ENCODE measurements around the gene DCUN1D2.
"Not testable (repeated sequence)": the region's sequence is repeated elsewhere in the genome, so short reads cannot be mapped to it uniquely, and the experiment has no call there.

The DCUN1D2 gene

DNA sequence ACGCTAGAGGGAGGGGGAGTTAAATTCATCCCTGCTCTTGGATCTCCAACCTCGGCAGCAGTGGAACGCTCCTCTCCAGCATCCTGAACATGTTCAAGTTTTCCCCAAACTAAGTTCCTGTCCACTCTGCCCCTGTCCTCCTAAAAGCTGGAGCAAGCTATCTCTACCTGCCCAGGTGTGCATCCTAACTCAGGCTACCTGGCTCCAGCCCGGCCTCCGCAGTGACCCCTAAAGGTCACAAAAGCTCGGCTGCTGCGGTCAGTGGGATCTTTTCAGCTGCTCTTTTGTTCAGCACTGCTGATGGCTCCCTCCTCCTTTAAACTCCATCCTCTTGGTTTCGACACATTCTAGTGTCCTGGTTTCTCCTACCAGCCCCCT lies 1.4 kb downstream of the DCUN1D2 start:
- DNase-seq = no peak

GRCh38 chr13:113488283-113488682 lies 2.2 kb downstream of the DCUN1D2 start:
- DNase-seq = no peak

DNA sequence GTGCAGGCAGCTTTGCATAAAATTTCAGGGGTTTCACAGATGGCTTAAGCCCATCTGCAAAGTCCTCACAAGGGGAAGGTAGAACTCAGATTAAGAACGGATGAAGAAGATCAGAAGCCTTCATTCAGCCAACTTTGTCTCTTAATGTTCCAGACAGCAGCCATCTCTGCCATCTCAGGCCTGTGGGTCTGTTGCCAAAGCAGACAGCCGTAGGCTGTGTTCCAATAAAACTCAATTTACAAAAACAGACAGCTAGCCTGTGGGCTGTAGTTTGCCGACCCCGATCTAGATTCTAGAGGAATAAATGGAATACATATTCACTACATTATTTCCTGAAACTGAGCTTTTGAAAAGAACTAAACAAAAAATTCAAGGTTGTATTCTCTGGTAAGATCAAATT lies 3.8 kb downstream of the DCUN1D2 start:
- no peak for DNase-seq

- no peak for DNase-seq
Measured at GRCh38 chr13:113485545-113485944, 5.0 kb downstream of the DCUN1D2 start.

DNA sequence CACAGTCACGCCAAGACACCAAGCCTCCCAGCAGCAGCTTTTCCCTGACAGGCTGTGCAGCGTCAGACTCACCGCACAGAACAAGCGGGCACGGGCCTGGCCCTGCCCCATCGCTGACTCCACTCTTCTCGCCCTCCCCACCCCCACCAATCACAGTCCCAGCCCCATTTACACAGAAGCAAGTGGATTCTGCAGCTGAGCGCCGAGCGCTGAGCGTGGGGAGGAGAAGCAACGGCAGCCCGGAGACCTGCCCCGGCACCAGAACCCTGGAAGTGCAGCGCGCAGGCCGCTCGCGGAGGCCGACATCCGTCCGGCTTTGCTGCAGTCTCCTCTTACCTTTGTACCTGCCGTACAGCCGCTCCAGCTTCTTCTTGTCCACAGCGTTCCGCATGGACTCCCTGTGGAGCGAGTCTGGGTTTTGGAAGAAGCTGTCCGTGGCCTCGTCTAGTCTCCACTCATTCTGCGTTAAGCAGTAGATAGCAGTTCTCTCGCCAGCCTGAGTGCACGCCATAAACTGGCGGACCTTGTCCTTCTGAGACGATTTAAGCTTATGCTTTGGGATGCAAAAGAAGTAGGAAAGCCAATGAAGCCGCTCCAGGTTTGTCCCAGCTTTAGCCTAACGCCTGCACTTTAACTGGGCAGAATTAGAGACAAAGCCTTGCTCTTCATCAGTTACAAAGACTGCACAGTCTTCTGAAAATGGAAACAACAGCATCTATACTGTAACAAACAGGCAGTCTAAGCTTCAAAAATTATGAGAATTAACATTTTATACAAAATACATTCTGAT lies 6.8 kb downstream of the DCUN1D2 start:
- no peak for DNase-seq

DNA sequence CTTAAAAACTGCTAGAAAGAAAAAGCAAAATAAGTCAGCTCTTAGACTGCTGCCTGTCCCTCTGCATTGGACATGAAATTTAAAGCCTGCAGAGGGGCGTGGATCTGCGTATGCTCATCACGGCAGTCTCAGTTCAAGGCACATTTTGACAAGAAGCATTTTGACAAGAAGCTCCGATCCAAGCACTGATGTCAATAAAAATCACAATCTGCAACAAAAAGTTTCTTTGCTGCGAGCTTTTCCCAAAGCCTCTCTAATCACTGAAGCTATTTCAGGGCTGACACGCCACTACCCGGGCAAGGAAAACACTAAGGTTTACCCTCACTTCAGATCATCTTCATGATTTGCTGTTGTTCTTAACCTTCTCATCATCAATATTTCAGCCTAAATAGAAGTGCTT lies 7.4 kb downstream of the DCUN1D2 start:
- no peak for DNase-seq

GRCh38 chr13:113479179-113479578 lies 11.3 kb downstream of the DCUN1D2 start:
- DNase-seq = no peak

- no peak for DNase-seq
Measured at GRCh38 chr13:113477724-113478123, 12.8 kb downstream of the DCUN1D2 start.

GRCh38 chr13:113476811-113477210 lies 13.7 kb downstream of the DCUN1D2 start:
- no peak for DNase-seq

DNA sequence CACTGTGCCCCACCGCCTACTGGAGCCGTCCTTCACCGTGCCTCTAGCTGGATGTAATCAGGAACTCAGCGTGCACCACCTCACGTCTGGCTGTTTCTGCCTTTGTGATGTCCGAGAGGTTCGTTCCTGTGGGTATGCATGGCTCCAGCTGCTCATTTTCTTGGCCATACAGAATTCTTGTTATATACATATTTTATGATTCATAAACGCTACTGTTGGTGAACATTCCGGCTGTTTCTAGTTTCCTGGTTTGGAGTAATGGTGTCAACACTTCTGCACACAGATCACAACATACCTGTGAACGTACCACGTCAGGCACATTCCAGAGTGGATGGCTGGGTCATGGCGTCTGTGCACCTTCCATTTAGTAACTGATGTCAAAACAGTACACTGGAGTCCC lies 14.6 kb downstream of the DCUN1D2 start:
- no peak for DNase-seq

DNA sequence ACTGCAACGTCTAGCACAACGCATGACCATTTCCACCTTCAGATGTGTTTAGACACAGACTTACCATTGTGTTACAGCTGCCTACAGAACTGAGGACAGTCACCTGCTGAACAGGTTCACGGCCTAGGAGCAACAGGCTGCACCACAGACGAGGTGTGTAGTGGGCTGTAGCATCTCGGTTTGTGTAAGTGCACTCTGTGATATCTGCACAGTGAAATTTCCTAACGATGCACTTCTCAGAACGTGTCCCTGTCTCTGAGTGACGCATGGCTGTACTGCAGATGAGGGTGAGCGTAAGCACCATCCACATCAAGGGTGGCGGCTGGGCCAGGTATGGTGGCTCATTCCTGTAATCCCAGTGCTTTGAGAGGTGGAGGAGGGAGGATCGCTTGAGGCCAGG lies 15.2 kb downstream of the DCUN1D2 start:
- DNase-seq = no peak

GRCh38 chr13:113474179-113474578 lies 16.3 kb downstream of the DCUN1D2 start:
- no peak for DNase-seq

DNA sequence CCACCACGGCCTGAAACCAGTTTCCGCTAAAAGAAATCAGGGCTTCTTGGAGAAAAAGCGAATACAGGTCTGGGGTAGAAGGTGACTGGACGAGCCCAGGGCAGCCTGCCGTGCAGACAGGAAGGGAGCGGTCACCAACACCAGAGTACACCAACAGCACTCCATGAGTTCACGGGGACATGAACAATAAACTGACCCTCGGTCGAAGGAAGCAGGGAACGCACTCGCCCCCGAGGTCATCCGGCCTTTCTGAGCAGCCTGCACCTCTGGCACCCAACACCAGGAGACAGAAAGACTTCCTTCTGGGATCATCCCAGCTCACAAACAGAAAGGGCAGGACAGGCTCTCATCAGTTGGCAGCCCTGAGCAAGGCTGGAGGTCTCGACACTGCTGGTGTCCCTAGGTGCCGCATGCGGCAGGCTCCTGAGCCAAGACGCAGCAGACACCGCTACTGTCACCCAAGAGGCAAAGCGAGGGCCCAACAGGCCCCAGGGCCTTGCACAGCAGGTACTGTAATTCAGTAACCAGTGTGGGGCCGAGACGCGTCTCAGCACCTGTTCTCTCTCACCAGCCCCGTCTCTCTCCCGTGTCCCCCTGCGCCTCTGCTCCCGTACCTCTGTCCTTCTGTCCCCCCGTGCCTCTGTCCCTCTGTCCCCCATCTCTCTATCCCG lies 18.0 kb downstream of the DCUN1D2 start:
- no peak for DNase-seq

- DNase-seq = no peak
Measured at GRCh38 chr13:113471844-113472243, 18.7 kb downstream of the DCUN1D2 start.

GRCh38 chr13:113470635-113471163 lies 19.8 kb downstream of the DCUN1D2 start:
- DNase-seq = not testable (repeated sequence)

- no peak for DNase-seq
Measured at GRCh38 chr13:113470073-113470472, 20.4 kb downstream of the DCUN1D2 start.

DNA sequence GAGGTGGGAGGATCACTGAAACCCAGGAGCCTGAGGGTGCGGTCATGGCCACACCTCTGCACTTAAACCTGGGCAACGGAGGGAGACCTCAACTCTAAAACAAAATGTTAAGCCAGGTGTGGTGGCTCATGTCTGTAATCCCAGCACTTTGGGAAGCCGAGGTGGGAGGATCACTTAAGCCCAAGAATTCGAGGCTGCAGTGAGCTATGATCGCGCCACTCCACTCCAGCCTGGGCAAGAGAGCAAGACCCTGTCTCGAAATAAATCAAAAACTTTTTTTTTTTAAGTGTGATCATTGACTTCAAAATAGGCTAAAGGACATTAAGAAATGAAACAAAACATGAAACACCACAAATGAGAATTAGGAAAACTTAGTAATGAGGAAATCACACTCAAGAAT lies 20.9 kb downstream of the DCUN1D2 start:
- DNase-seq = no peak

DNA sequence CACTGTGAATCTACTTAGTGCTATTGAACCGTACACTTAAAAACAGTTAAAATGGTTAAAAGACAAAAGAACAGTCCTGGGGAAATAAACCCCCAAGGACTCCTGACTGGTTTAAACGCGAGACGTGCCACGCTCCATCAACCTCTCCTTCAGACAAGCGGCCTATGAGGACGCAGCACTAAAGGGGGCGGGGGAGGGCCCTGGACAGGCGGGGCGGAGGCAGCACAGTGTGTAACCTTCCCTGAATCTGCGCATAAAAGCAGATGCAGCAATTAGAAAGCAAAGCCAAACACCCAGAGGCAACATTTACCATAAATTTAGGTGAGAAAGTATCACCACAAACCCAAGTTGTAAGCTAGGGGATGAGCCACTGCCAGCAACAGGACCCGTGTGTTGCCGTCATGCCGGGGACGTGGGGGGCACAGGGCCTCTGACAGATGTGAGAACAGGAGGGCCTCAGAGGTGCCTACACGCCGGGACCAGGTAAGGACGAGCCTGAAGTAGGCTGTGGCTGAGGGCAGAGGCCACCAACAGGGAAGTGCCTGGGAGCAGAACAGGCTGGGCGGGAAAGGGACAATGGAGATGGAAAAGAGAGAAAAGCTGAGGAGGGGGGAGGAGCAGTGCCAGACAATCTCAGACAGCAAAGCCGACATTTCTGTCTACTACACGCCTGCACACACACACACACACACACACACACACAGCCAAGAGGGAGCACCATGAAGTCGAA lies 21.9 kb downstream of the DCUN1D2 start:
- DNase-seq = no peak

DNA sequence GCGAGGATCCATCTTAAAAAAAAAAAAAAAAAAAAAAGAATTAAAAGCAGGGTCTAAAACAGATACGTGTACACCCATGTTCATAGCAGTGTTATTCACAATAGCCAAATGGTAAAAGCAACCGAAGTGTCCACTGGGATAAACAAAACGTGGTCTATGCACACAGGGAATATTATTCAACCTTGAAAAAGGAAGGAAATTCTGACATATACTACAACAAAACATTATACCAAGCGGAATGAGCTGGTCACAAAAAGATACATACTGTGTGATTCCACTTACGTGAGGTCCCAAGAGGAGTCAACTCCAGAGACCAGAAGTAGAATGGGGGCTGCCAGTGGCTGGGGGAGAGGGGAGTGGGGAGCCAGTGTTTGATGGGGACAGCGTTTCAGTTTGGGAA lies 22.5 kb downstream of the DCUN1D2 start:
- no peak for DNase-seq

DNA sequence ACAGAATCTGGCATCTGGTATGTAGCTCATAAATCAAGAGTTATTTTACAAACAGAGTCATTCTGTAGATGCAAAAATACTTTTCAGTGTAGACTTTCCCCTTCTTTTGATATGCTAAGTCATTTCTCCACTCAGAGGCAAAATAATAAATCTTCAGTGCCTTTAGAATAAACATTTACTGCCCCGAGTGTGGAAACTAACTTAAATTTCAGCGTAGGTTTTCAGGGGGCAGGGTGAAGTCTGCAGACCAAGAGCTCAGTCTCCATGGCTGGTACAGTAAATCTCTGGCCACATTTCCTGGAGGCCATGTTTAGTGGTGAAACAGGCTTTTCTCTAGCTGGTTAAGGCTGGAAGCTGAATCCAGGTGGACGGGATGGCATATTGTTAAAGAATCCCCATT lies 24.1 kb downstream of the DCUN1D2 start:
- no peak for DNase-seq

DNA sequence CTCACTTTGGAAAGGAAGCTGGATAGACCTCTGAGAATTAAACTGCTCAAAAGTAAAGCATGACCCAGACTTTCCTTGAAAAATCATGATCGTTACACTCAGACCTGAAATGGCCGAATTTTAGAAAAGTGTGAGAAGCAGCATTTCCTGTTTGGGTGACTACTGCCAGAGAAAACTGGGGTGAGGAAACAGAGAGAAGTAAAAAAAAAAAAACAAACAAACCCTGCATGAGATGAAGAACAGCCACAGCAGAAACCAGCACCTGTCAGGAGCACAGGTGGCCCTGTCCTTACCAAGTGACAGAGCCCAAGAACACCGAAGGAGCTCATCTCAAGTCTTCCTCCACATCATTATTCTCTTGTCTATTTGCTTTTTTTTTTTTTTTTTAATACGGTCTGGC lies 25.2 kb downstream of the DCUN1D2 start:
- DNase-seq = no peak

GRCh38 chr13:113464476-113464875 lies 26.0 kb downstream of the DCUN1D2 start:
- no peak for DNase-seq

DNA sequence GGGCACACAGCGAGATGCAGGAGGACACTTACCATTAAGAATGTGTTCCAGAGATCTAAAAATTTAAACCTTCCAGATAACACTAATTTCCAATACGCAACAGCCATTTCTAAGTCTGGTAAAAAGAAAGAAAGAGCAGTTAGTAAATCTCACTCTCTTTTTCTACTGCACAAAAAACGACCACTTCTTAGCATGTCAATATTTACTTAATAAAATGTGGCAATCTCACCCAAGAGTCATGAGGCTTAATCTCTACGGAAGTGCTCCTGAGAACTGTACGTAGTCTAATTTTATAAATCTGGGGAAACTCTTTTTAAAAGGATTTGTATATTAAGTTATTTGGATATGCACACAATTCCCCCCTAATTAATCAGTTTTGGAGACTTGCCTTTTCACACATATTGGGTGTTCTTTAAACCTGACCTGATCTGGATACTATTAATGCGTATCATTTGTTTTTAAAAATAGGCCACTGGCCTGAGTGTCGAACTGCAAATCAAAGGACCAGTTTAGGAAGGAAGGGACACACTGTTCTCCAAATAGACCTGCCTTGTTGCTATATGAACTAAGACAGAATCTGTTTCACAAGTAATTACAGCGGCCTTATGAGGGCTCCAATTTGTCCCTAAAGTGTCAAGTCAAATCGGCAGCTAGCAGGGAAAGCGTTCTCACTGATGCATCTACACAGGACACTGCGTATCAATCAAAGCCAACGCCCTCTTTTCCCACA lies 29.3 kb downstream of the DCUN1D2 start:
- DNase-seq = no peak

Measured in activated naive CD4-positive, alpha-beta T cell treated with Interleukin-2 at 50 U/mL for 16 hours (primary cell).